HG02763 (cell line): ENCODE results near the gene ZNF385B.

ENCODE experiments used
- ATAC-seq: cut with Tn5 transposase; IDR thresholded peaks from one replicate; pipeline ENCODE4 v1.9.1; 2021; ENCODE audit warnings: mild to moderate bottlenecking, moderate library complexity; ENCODE audit not compliant: unreplicated experiment

ZNF385B gene

GRCh38 chr2:179594268-179595112, 266.9 kb downstream of the ZNF385B start:
- no peak for ATAC-seq

DNA sequence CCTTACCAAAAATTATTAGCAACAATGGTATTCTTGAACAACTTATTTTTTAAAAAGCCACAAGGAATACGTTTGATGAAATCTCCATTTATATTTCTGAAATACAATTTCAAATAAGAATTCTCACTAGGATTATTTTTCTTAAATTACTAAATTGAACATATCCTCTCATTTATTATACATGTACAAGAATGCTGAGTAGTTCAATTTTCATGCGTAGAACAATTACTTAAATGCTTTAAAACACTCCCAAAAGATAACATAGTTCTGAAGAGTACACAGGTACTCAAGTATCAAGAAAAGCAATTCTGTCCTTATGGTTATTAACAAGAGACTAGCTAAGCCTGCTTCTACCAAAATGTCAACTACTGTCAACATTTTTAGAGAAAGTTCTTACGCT, 268.1 kb downstream of the ZNF385B start:
- ATAC-seq, result no peak

- no peak for ATAC-seq
These were observed 269.1 kb downstream of the ZNF385B start for GRCh38 chr2:179592167-179592936.

DNA sequence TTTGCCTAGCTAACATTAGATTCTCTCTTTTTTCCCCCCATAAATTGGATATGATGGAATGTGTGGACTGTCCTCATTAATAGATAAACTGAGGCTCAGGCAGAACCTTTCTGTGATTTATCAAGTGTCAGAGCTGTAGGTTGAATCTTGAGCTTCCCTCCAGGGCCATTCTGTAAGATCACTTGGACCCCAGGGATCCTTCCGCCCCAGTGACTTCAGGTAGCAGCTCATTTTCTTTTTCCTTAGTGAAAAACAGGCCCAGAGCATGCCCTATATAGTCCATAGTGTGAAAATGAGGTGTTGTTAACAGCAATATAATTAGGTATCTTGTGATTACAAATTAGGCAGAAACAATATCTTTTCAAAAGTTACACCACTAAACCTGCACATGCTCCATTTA, 269.7 kb downstream of the ZNF385B start:
- no peak for ATAC-seq

GRCh38 chr2:179588486-179589145, 272.8 kb downstream of the ZNF385B start:
- ATAC-seq, result no peak

GRCh38 chr2:179584760-179585159, 276.7 kb downstream of the ZNF385B start:
- no peak for ATAC-seq

DNA sequence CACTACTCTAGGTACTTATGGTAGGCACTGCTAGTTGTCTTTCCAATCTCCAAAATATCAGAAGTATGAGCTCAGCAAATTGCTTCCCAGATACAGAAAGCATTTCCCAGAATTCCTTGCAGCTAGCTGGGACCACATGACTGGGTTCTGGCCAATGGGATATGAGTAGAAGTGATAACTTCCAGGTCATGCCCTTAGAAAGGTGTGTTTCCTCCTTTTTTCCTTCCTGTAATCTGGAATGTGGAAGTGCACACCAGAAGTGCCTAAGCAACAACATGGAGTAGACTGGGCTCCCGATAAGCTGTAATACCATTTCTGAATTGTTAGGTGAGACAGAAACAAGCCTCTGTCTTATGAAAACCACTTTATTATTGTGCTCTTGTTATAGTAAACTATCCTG, 279.8 kb downstream of the ZNF385B start:
- no peak for ATAC-seq

GRCh38 chr2:179580378-179581146, 280.9 kb downstream of the ZNF385B start:
- ATAC-seq, result no peak

GRCh38 chr2:179579800-179580199, 281.6 kb downstream of the ZNF385B start:
- ATAC-seq, result no peak

GRCh38 chr2:179578171-179578916, 283.1 kb downstream of the ZNF385B start:
- ATAC-seq, result no peak

GRCh38 chr2:179574061-179574519, 287.3 kb downstream of the ZNF385B start:
- no peak for ATAC-seq

- no peak for ATAC-seq
These were observed 288.9 kb downstream of the ZNF385B start for GRCh38 chr2:179572544-179572943.

- no peak for ATAC-seq
These were observed 289.7 kb downstream of the ZNF385B start for GRCh38 chr2:179571721-179572120.

DNA sequence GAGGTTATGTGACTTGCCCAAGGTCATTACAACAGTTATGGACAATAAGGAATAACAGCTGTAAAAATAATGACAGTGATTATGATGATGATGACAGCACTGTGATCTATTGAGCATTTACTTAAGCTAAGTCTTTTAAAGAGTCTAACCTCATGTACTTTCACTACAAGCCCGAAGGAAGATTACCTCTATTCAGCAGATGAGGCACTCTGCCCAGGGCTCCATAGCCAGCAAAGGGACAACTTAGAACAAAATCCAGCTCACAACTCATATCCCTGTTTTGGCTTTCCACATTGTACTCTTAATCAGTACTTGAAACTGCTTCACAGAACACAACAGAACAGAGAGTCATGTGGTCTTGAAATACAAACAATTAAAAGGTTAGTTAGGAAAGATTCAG, 290.2 kb downstream of the ZNF385B start:
- ATAC-seq, result no peak

GRCh38 chr2:179569831-179570233, 291.6 kb downstream of the ZNF385B start:
- ATAC-seq, result no peak

DNA sequence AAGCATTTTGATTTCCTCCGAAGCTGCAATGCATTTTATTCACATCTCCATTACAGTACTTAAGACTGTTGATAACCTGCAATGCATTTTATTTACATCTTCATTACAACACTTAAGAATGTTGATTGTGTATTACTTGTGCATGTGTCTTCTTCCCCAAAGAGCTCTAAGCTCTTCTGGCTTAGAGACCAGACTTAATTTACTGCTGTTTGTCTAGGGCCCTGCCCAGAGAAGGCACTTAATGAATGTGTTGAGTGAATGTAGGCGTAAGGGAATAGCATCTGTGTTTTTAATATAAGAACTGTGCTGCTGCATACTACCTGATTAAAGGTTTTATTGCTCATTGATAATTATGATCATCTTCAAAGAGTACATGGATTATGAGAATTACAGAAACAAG, 295.6 kb downstream of the ZNF385B start:
- ATAC-seq, result no peak

GRCh38 chr2:179562330-179562885, 299.0 kb downstream of the ZNF385B start:
- ATAC-seq, result no peak

- no peak for ATAC-seq
These were observed 299.7 kb downstream of the ZNF385B start for GRCh38 chr2:179561702-179562101.

DNA sequence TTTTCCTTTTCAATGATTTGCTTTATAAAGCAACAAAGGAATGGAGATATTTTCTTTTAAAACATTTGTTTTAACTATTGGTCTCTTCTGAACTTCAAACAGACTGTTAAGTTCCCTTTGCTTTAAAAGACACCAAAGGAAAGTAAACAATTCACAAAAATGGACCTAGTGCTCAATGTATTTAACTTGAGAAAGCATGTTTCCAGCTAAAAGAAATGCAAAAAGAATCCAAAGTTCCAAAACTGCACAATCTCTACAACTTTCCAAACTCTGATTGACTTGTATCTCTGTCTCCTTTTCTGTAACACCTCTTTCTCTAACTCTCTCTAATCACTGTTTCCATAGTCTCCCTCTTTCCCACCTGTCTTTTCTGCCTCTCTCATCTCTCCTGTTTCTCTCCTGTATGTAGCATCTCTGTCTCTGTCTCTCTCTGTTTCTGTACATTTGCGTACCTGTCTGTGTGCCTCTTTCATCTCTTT, 301.1 kb downstream of the ZNF385B start:
- ATAC-seq, result no peak
